Esophagus squamous epithelium (tissue), 4 donors: Measurements from ENCODE around the gene PTPRG.

Source experiments
- CTCF ChIP-seq, 6 experiments: fragments of 450-650 bp in 4 of 6; fragments of 200-600 bp in 2 of 6; sonication (generic) in 2 of 6; IDR thresholded peaks; one replicate each; pipeline ENCODE4 v1.5.1; 2016 to 2019; ENCODE audit warnings: antibody characterized with exemption in 6 of 6, mild to moderate bottlenecking in 4 of 6, moderate library complexity in 4 of 6
- POLR2A ChIP-seq, 4 donors: fragments of 450-650 bp; IDR thresholded peaks; one replicate each; pipeline ENCODE4 v1.6.1; 2017; ENCODE audit warnings: antibody characterized with exemption in 4 of 4, mild to moderate bottlenecking in 4 of 4, moderate library complexity in 3 of 4

DNA sequence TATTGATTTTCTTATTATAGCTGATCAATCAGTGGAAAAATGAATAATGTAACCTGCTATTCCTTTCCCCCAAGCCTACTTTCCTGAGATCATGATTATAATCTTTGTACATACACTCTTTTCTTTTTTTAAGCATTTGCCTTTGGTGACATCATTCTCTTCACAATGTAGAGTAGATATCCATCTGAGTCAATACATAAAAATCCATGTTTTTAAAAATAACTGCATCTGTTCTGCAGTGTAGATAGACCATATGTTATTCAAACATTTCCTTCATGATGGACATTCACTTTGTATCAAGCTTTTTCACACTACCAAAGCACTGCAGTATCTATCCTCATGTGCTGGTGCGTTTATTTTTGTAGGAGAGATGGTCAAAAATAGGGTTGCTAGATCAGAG lies 211.1 kb downstream of the PTPRG start:
- TF ChIP-seq POLR2A (IDR thresholded peaks at IDR 0.05) (no peak), CTCF (IDR thresholded peaks at IDR 0.05) (no peak)
